BLaER1 treated with 17β-estradiol and CSF1 and Interleukin-3, amounts not matched to agents 10 nM and 100 nM (cell line): ENCODE data around the gene CHDH.

Experiments
- H3K27ac ChIP-seq, 11 experiments: shearing (Covaris generic); formaldehyde crosslinking; 2 replicates each; pipeline ENCODE4 v1.8.1; 2022
- H3K27me3 ChIP-seq, 11 experiments: shearing (Covaris generic); formaldehyde crosslinking; 2 replicates each; pipeline ENCODE4 v1.8.1; 2022
- H3K36me3 ChIP-seq, 11 experiments: shearing (Covaris generic); formaldehyde crosslinking; 2 replicates each; pipeline ENCODE4 v1.8.1; 2022
- H3K4me1 ChIP-seq, 10 experiments: shearing (Covaris generic); formaldehyde crosslinking; 2 replicates each; pipeline ENCODE4 v1.8.1; 2022
- H3K4me2 ChIP-seq, 11 experiments: shearing (Covaris generic); formaldehyde crosslinking; 2 replicates each; pipeline ENCODE4 v1.8.1; 2022
- H3K4me3 ChIP-seq, 10 experiments: shearing (Covaris generic); formaldehyde crosslinking; 2 replicates each; pipeline ENCODE4 v1.8.1; 2022
- H3K9ac ChIP-seq, 11 experiments: shearing (Covaris generic); formaldehyde crosslinking; 2 replicates each; pipeline ENCODE4 v1.8.1; 2022
- H3K9me3 ChIP-seq, 11 experiments: shearing (Covaris generic); formaldehyde crosslinking; replicated peaks in 1 of 11; 2 replicates each; pipeline ENCODE4 v1.8.1; 2022
- H4K20me1 ChIP-seq, 11 experiments: shearing (Covaris generic); formaldehyde crosslinking; 2 replicates each; pipeline ENCODE4 v1.8.1; 2022
- Cebpa-rat ChIP-seq, 11 experiments: shearing (Covaris generic); IDR thresholded peaks; 2 replicates each; pipeline ENCODE4 v1.8.1; 2022

The CHDH gene

GRCh38 chr3:53834429-53835095, 11.7 kb downstream of the CHDH start:
- no peak for TF ChIP-seq Cebpa-rat (IDR thresholded peaks at IDR 0.05)
- Histone ChIP-seq H3K9ac (no peak overlapping the region), H3K36me3 (no peaks in the 10 kb centered on the region), H3K4me1 (peaks cover 0 to 14% (median 0%) of the 10 kb centered on the region in 10 experiments; a peak in 2 of 20 replicates), H3K27ac (no peak overlapping the region), H3K9me3 (no peaks in the 10 kb centered on the region), H3K4me2 (no peak overlapping the region), H3K27me3 (no peaks in the 10 kb centered on the region), H3K4me3 (no peak overlapping the region), H4K20me1 (no peaks in the 10 kb centered on the region)

GRCh38 chr3:53833700-53834099, 12.5 kb downstream of the CHDH start:
- no peaks in the 10 kb centered on the region for H3K36me3 ChIP-seq
- H3K4me1 ChIP-seq: peaks cover 0 to 14% (median 0%) of the 10 kb centered on the region in 10 experiments; a peak in 2 of 20 replicates
- no peak overlapping the region for H3K9ac ChIP-seq
- H3K27ac ChIP-seq: no peak overlapping the region
- no peak overlapping the region for H3K4me3 ChIP-seq
- no peaks in the 10 kb centered on the region for H3K27me3 ChIP-seq
- H4K20me1 ChIP-seq: no peaks in the 10 kb centered on the region
- no peaks in the 10 kb centered on the region for H3K9me3 ChIP-seq
- TF ChIP-seq Cebpa-rat (IDR thresholded peaks at IDR 0.05): no peak
- peak overlapping the region in 2 of 11 experiments; percentile 17 to 29; a peak in 2 of 22 replicates for H3K4me2 ChIP-seq

- Histone ChIP-seq H4K20me1 (no peaks in the 10 kb centered on the region), H3K9ac (no peak overlapping the region), H3K4me2 (peak overlapping the region in 2 of 11 experiments; percentile 17 to 29; a peak in 2 of 22 replicates), H3K27me3 (no peaks in the 10 kb centered on the region), H3K9me3 (no peaks in the 10 kb centered on the region), H3K4me3 (no peak overlapping the region), H3K27ac (no peak overlapping the region), H3K36me3 (no peaks in the 10 kb centered on the region), H3K4me1 (peaks cover 0 to 14% (median 0%) of the 10 kb centered on the region in 10 experiments; a peak in 2 of 20 replicates)
- no peak for TF ChIP-seq Cebpa-rat (IDR thresholded peaks at IDR 0.05)
Measured at GRCh38 chr3:53833053-53833645, 13.1 kb downstream of the CHDH start.

- no peak for TF ChIP-seq Cebpa-rat (IDR thresholded peaks at IDR 0.05)
- Histone ChIP-seq H3K9ac (no peak overlapping the region), H3K4me2 (no peak overlapping the region), H3K36me3 (no peaks in the 10 kb centered on the region), H3K4me1 (peaks cover 0 to 8% (median 0%) of the 10 kb centered on the region in 10 experiments; a peak in 2 of 20 replicates), H3K27me3 (no peaks in the 10 kb centered on the region), H4K20me1 (no peaks in the 10 kb centered on the region), H3K27ac (no peak overlapping the region), H3K9me3 (no peaks in the 10 kb centered on the region), H3K4me3 (no peak overlapping the region)
Measured at GRCh38 chr3:53830944-53831343, 15.3 kb downstream of the CHDH start.

GRCh38 chr3:53829605-53830004, 16.6 kb downstream of the CHDH start:
- Histone ChIP-seq H3K9ac (no peak overlapping the region), H3K27me3 (no peaks in the 10 kb centered on the region), H3K4me2 (no peak overlapping the region), H3K4me3 (no peak overlapping the region), H3K4me1 (peaks cover 0 to 8% (median 0%) of the 10 kb centered on the region in 10 experiments; a peak in 2 of 20 replicates), H3K27ac (no peak overlapping the region), H3K9me3 (no peaks in the 10 kb centered on the region), H3K36me3 (no peaks in the 10 kb centered on the region), H4K20me1 (no peaks in the 10 kb centered on the region)
- TF ChIP-seq Cebpa-rat (IDR thresholded peaks at IDR 0.05): no peak

- no peaks in the 10 kb centered on the region for H3K27me3 ChIP-seq
- peaks cover 0 to 5% (median 0%) of the 10 kb centered on the region in 10 experiments; a peak in 2 of 20 replicates for H3K4me1 ChIP-seq
- no peaks in the 10 kb centered on the region; a peak in 1 of 22 replicates for H3K9me3 ChIP-seq
- no peak overlapping the region for H3K9ac ChIP-seq
- no peak overlapping the region for H3K4me2 ChIP-seq
- no peak overlapping the region for H3K27ac ChIP-seq
- no peak overlapping the region for H3K4me3 ChIP-seq
- TF ChIP-seq Cebpa-rat (IDR thresholded peaks at IDR 0.05): no peak
- H4K20me1 ChIP-seq: no peaks in the 10 kb centered on the region
- no peaks in the 10 kb centered on the region for H3K36me3 ChIP-seq
Measured at GRCh38 chr3:53828581-53828980, 17.6 kb downstream of the CHDH start.

- no peaks in the 10 kb centered on the region; a peak in 1 of 22 replicates for H3K9me3 ChIP-seq
- no peaks in the 10 kb centered on the region for H3K36me3 ChIP-seq
- no peak overlapping the region for H3K4me2 ChIP-seq
- no peak overlapping the region for H3K4me3 ChIP-seq
- peaks cover 0 to 8% (median under 1%) of the 10 kb centered on the region in 10 experiments; a peak in 6 of 20 replicates for H3K4me1 ChIP-seq
- H3K27ac ChIP-seq: no peak overlapping the region
- H4K20me1 ChIP-seq: 0 out of 22 replicates have a peak, but pooled peaks cover 0 to 4% (median 0%) of the 10 kb centered on the region in 11 experiments
- TF ChIP-seq Cebpa-rat (IDR thresholded peaks at IDR 0.05): no peak
- no peaks in the 10 kb centered on the region for H3K27me3 ChIP-seq
- H3K9ac ChIP-seq: no peak overlapping the region
Measured at GRCh38 chr3:53826048-53826447, 20.2 kb downstream of the CHDH start.

GRCh38 chr3:53824795-53825194, 21.4 kb downstream of the CHDH start:
- H3K4me3 ChIP-seq: no peak overlapping the region
- no peaks in the 10 kb centered on the region; a peak in 1 of 22 replicates for H3K9me3 ChIP-seq
- H3K4me1 ChIP-seq: peaks cover 0 to 12% (median 4%) of the 10 kb centered on the region in 10 experiments; a peak in 6 of 20 replicates
- no peak overlapping the region for H3K4me2 ChIP-seq
- TF ChIP-seq Cebpa-rat (IDR thresholded peaks at IDR 0.05): no peak
- H3K27ac ChIP-seq: no peak overlapping the region
- H3K27me3 ChIP-seq: no peaks in the 10 kb centered on the region
- no peaks in the 10 kb centered on the region for H3K36me3 ChIP-seq
- no peak overlapping the region for H3K9ac ChIP-seq
- H4K20me1 ChIP-seq: peaks cover 0 to 4% (median 0%) of the 10 kb centered on the region in 11 experiments; a peak in 1 of 22 replicates

GRCh38 chr3:53823956-53824657, 22.1 kb downstream of the CHDH start:
- TF ChIP-seq Cebpa-rat (IDR thresholded peaks at IDR 0.05): no peak
- Histone ChIP-seq H3K27ac (no peak overlapping the region), H3K4me1 (peaks cover 0 to 12% (median 4%) of the 10 kb centered on the region in 10 experiments; a peak in 6 of 20 replicates), H3K27me3 (no peaks in the 10 kb centered on the region), H3K4me2 (no peak overlapping the region), H3K4me3 (no peak overlapping the region), H4K20me1 (peaks cover 0 to 4% (median 0%) of the 10 kb centered on the region in 11 experiments; a peak in 1 of 22 replicates), H3K9me3 (no peaks in the 10 kb centered on the region; a peak in 1 of 22 replicates), H3K36me3 (no peaks in the 10 kb centered on the region), H3K9ac (no peak overlapping the region)
